ENCODE results near the gene EP400.
"Not testable (repeated sequence)": the region's sequence is repeated elsewhere in the genome, so short reads cannot be mapped to it uniquely, and the experiment has no call there.

EP400 gene

DNA sequence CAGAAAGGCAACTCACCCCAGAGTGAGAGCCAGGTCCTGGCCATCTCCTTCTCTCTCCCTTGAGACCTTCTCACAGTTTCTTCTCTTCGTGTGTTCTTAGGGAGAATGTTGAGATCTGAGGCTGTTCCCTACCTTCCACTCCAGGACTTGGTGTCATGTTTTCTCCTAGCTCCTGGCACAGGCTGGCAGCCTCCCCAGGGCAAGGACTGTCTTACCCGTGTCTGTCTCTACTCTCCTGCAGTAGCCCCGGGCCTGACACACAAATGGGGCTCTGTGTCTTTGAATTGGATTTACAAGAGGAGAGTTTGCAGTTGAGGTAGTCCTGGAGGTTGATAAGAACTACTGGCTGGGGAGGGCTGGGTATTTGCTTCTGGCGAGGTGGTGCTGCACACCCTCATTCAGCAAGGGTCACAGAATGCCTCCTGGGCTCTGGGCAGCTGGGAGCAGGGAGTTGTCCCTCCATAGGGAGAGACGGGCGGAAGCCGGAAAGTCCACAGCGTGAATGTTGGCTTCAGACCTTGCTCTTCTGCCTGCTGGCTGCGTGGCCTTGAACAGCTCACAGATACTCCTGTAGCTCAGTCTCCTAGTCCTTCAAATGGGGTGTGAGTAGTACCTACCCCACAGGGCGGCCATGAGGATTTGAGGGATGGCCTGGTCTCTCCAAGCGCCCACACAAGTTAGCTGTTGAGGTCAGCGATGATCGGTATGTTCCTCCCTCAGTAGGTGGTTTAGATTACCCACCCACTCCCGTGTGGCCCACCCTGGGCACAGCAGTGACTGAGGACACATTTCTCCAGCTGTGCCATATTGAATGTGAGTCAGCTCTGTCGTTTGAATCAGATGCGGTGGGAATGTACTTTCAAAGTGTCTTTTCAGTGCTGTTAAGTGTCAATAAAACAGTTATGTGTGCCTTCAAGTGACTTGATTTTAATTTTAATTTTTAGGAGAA, 10.2 kb downstream of the EP400 start:
- TF ChIP-seq, protein P1, sequence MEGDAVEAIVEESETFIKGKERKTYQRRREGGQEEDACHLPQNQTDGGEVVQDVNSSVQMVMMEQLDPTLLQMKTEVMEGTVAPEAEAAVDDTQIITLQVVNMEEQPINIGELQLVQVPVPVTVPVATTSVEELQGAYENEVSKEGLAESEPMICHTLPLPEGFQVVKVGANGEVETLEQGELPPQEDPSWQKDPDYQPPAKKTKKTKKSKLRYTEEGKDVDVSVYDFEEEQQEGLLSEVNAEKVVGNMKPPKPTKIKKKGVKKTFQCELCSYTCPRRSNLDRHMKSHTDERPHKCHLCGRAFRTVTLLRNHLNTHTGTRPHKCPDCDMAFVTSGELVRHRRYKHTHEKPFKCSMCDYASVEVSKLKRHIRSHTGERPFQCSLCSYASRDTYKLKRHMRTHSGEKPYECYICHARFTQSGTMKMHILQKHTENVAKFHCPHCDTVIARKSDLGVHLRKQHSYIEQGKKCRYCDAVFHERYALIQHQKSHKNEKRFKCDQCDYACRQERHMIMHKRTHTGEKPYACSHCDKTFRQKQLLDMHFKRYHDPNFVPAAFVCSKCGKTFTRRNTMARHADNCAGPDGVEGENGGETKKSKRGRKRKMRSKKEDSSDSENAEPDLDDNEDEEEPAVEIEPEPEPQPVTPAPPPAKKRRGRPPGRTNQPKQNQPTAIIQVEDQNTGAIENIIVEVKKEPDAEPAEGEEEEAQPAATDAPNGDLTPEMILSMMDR (IDR thresholded peaks at IDR 0.05; ENCODE audit: insufficient read depth, low read depth, low read length, missing control alignments): no peak
- H3K4me3 ChIP-seq (ENCODE audit: low read length): no peak overlapping the region
- DNase-seq (ENCODE audit: low read depth): no peak

DNA sequence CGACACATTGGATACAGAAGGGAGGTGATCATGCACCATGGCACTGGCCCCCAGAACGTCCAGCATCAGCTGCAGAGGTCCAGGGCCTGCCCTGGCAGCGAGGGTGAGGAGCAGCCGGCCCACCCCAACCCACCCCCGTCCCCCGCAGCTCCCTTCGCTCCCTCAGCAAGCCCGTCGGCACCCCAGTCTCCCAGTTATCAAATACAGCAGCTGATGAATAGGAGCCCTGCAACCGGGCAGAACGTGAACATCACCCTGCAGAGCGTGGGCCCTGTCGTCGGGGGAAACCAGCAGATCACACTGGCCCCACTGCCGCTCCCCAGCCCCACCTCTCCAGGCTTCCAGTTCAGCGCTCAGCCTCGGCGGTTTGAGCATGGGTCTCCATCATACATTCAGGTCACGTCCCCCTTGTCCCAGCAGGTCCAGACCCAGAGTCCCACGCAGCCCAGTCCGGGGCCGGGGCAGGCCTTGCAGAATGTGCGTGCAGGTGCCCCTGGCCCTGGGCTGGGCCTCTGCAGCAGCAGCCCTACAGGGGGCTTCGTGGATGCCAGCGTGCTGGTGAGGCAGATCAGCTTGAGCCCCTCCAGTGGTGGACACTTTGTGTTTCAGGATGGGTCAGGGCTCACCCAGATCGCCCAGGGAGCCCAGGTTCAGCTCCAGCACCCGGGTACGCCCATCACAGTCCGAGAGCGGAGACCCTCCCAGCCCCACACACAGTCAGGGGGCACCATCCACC, 11.0 kb downstream of the EP400 start:
- not testable (repeated sequence) for H3K4me3 ChIP-seq (ENCODE audit: low read length); DNase-seq (ENCODE audit: low read depth)

DNA sequence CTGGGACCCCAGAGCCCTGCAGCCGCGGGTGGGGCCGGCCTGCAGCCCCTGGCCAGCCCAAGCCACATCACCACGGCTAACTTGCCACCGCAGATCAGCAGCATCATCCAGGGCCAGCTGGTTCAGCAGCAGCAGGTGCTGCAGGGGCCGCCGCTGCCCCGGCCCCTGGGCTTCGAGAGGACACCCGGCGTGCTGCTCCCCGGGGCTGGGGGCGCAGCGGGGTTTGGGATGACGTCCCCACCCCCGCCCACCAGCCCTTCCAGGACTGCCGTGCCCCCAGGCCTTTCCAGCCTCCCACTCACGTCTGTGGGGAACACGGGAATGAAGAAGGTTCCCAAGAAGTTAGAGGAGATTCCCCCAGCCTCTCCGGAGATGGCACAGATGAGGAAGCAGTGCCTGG, 11.6 kb downstream of the EP400 start:
- not testable (repeated sequence) for H3K4me3 ChIP-seq (ENCODE audit: low read length); DNase-seq (ENCODE audit: low read depth)

DNA sequence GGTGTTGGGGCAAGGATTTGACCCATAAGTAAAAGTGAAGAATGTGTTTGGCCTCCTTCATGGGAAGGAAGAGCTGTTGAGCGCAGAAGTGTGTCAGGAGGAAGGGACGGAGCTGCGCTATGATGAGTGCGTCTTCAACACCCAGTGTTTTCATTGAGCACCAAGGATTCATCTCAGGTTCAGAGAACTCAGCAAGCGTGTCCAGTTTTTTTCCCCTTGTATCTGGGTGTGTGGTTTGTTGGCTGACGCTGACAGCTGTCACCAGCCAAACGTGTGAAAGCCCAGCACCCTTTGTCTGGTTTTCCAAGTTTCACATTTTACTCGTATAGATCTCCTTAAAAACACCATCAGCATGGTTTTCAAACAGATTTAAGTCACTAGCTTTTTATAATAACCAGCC, 12.3 kb downstream of the EP400 start:
- no peak overlapping the region for H3K4me3 ChIP-seq (ENCODE audit: low read length)
- TF ChIP-seq, protein P1 (IDR thresholded peaks at IDR 0.05; ENCODE audit: insufficient read depth, low read depth, low read length, missing control alignments): no peak
- no peak for DNase-seq (ENCODE audit: low read depth)

DNA sequence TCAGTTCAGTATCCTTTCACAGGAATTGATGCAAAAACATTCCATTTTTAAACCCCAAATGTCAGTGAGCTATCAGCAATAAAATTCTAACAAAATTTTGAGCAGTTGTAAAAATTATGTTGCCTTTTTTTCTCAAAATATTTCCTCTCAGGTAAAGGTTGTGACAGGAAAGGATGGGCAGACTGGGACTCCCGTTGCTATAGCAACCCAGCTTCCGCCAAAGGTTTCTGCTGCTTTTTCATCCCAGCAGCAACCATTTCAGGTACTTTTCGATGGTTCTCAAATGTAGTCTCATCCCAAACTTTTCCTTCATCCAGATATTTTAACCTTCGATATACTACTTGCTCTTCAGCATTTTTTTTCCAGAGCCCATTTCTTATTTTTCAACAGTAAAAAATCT, 13.6 kb downstream of the EP400 start:
- no peak for DNase-seq (ENCODE audit: low read depth)
- TF ChIP-seq, protein P1 (IDR thresholded peaks at IDR 0.05; ENCODE audit: insufficient read depth, low read depth, low read length, missing control alignments): no peak
- no peak overlapping the region for H3K4me3 ChIP-seq (ENCODE audit: low read length)

DNA sequence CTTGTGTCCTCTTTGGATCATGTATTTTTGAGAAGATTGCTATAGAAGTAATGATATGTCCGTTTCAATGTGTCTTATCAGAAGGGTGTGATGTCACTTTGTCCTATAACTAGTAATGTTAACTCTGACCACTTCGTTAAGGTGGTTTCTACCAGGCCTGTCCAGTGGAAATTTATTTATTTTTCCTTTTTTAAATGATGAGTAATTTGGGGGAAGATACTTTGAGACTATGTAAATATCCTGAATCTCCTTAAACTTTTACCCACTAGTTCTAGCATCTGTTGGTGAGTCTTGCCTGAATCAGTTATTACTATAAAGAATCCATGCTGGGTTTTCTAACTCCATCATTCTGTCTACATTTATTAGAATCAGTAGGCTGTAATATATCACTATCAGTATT, 15.3 kb downstream of the EP400 start:
- TF ChIP-seq, protein P1 (IDR thresholded peaks at IDR 0.05; ENCODE audit: insufficient read depth, low read depth, low read length, missing control alignments): no peak
- H3K4me3 ChIP-seq (ENCODE audit: low read length): no peak overlapping the region
- DNase-seq (ENCODE audit: low read depth): no peak

DNA sequence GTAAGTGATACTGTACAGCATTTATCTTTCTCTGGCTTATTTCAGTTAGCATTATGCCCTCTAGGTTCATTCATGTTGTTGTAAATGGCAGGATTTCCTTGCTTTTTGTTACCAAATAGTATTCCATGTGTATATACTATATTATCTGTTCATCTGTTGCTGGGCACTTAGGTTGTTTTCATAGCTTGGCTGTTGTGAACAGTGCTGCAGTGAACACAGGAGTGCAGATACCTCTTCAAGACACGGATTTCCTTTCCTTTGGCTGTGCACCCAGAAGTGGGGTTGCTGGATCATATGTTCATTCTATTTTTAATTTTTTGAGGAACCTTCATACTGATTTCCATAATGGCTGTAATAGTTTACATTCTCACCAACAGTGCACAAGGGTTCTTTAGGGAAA, 21.5 kb downstream of the EP400 start:
- no peak overlapping the region for H3K4me3 ChIP-seq (ENCODE audit: low read length)
- DNase-seq (ENCODE audit: low read depth): no peak
- TF ChIP-seq, protein P1 (IDR thresholded peaks at IDR 0.05; ENCODE audit: insufficient read depth, low read depth, low read length, missing control alignments): no peak

Measured in epithelial cell of esophagus (primary cell).